LHCN-M2 (cell line): ENCODE measurements around the gene TRABD2B. TPM values are rescaled to one million over a fixed set of nuclear protein-coding genes. Genes with fewer than 3 reads are reported as not detected.

Source experiments
- DNase-seq: peaks from one replicate; pipeline ENCODE4 v3.0.0-alpha.2; 2012; ENCODE audit warnings: low read depth
- total RNA-seq: library from RNA; depleted of rRNA; stranded (reverse); fragments of >200 nt; gene quantifications from 2 replicates; pipeline ENCODE4 v1.2.3, GENCODE V29; 2014

TRABD2B gene
- total RNA-seq, 1 experiment from 2014 or later = not detected

- DNase-seq = no peak
These were observed 144.1 kb downstream of the TRABD2B start for GRCh38 chr1:47853059-47853458.

- DNase-seq = no peak
These were observed 145.0 kb downstream of the TRABD2B start for GRCh38 chr1:47852006-47852718.

- no peak for DNase-seq
These were observed 146.7 kb downstream of the TRABD2B start for GRCh38 chr1:47850451-47850850.

GRCh38 chr1:47849591-47850261, 147.5 kb downstream of the TRABD2B start:
- no peak for DNase-seq

GRCh38 chr1:47849005-47849521, 148.1 kb downstream of the TRABD2B start:
- DNase-seq = no peak

- DNase-seq = no peak
These were observed 149.4 kb downstream of the TRABD2B start for GRCh38 chr1:47847763-47848162.

GRCh38 chr1:47844558-47844955, 152.6 kb downstream of the TRABD2B start:
- DNase-seq = no peak

- no peak for DNase-seq
These were observed 153.2 kb downstream of the TRABD2B start for GRCh38 chr1:47843781-47844557.

- DNase-seq = no peak
These were observed 154.1 kb downstream of the TRABD2B start for GRCh38 chr1:47843059-47843458.

- no peak for DNase-seq
These were observed 154.8 kb downstream of the TRABD2B start for GRCh38 chr1:47842228-47842919.

GRCh38 chr1:47841356-47841755, 155.8 kb downstream of the TRABD2B start:
- no peak for DNase-seq

- DNase-seq = no peak
These were observed 156.6 kb downstream of the TRABD2B start for GRCh38 chr1:47840393-47841190.

GRCh38 chr1:47839433-47839760, 157.8 kb downstream of the TRABD2B start:
- DNase-seq = no peak

- DNase-seq = no peak
These were observed 158.4 kb downstream of the TRABD2B start for GRCh38 chr1:47838562-47839432.

- DNase-seq = no peak
These were observed 159.2 kb downstream of the TRABD2B start for GRCh38 chr1:47837866-47838561.

- no peak for DNase-seq
These were observed 159.9 kb downstream of the TRABD2B start for GRCh38 chr1:47837056-47837830.

GRCh38 chr1:47835409-47835808, 161.8 kb downstream of the TRABD2B start:
- no peak for DNase-seq

- DNase-seq = no peak
These were observed 162.9 kb downstream of the TRABD2B start for GRCh38 chr1:47834326-47834725.
